Activated CD4-positive, alpha-beta T cell treated with anti-CD3 and anti-CD28 coated beads for 24 hours (primary cell): Measurements from ENCODE around the gene EPYC.

ENCODE experiments used
- DNase-seq, 2 donors: peaks; one replicate each; pipeline ENCODE4 v3.0.0-alpha.2; 2020; ENCODE audit warnings: low read depth in 2 of 2

Gene EPYC, protein sequence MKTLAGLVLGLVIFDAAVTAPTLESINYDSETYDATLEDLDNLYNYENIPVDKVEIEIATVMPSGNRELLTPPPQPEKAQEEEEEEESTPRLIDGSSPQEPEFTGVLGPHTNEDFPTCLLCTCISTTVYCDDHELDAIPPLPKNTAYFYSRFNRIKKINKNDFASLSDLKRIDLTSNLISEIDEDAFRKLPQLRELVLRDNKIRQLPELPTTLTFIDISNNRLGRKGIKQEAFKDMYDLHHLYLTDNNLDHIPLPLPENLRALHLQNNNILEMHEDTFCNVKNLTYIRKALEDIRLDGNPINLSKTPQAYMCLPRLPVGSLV

DNA sequence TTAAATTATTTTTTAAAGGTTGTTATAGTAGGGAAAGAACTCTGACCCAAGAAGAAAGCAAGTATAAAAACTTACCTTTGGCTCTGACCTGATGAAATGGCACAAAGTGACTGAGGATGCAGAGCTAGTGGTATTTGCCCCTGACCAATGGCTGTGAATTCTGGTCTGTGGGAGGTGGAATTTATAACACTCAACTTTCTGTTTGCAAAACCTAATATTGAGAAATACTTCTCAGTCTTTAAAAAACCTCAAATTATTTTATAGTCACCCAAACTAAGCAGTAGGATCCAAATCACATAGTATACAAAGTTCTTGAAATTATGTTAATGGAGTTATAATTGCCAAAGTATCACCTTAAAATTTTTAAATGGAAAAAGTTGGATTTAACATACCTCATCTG lies at the start of gene EPYC:
Gene EPYC (minus strand): TSS at position 101 of the 400 bp plus-strand sequence. CDS start 2,407 bp downstream, outside the sequence.
- DNase-seq = no peak

DNA sequence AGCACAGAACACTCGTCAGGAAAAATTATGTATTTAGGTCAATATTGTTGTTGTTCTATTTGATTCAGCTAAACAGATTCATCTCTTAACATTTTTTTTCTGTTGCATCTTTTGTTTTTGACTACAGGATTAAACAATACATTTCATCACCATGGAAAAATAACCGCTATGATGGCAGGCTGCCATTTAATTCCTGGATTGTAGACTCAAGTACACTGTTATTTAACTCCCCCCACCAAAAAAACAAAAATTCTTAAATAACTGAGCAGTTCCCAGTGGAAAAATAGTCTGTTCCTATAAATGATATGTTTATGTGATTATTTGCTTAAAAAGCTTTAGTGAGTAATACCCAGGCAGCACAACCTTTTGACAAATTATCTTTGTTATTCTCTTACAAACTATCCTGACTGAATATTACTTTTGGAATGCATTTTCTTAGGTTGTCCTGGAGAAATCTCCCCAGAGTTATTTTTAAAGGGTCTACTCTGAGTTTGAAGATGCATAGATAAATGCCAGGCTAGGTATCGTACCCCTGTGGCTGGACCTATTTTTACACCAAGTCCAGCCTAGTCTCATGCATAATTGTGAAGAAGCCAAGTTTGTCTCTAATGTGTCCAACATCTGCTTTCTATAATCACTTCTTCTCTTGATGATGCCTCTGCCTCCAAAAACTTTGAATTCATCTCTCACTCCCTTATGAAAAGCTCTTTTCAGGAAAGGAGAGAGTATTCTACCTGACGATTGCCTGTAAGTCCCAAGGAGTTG lies 49.4 kb upstream of the EPYC start:
- no peak for DNase-seq

DNA sequence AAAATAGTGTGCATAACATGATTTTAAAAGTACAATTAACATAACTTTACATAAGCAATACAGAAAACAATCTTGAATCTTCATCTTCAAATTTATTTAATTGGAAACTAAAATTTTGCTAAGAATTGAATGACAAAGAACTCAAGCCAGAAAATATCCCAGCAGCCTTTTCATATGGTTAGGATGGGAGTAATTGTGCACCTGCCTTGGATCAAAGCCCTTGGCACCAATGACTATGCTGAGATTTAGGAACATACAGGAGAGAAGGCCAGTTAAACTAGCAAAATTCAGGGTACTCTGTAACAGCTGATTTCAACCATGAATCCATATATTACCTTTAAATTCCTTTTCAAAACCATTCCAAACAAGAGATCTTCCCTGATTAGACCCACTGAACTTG lies 47.3 kb upstream of the EPYC start:
- DNase-seq = no peak

DNA sequence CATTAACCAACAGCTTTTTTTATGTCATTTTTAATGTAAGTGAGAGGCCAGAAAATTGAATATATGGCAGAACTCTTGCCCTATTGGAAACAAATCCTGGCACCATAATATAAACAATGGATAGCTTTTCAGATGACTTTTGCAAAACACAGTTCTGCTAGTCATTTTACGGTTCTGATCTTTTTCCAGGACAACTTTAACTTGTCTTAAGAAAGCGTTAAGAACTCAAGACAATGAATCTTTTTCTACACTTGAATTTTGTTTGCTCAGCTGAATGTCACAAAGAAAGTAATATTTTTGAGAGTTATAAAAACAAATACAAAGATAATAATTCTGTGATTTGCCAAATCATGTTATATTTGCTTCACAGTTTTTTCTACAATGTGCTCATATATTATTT lies 39.8 kb upstream of the EPYC start:
- DNase-seq = no peak

DNA sequence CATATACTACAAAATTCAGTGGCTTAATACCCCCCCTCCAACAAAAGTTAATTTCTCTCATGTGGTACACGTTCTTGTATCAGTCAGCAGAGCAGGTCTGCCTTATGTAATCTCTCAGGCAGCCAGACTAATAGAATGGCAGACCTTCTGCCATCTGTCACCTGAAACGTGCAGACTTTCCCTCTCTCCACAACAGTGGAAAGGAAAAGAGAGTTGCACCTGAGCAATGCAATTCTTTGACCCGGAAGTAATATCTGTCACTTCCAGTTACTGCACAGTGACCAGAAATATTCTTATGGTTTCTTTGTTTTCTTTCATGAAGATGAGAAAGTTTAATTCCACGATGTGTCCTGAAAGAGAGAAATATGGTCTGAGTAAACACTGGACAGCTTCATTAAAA lies 38.6 kb upstream of the EPYC start:
- no peak for DNase-seq

DNA sequence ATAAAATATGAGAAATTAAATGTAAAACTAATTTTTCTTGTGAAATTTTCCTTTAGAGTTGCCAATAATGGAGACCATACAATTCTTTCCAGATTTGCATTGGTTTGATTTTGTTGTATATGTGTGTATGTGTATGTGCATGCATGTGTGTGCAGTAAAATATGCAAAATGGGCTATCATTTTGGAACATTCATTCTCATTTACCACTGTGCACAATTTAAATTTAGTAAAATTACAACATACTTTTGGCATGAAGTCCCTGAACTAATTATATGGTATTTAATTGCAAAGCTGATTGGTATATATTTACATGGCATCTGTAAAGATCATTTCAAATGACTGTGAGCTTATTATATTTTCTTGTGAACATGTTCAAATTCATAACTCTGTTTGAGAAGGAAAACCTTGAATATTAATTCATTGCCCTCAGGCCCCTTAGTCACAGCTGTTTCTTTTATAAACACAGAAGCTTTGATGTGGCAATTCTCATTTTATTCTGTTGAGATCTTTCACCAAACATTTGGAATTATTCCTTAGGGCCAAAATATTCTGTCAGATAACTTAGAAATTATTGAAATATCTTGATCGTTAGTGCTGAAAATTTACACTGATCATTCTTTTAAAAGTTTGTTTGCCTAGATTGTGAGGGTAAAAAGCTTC lies 35.5 kb upstream of the EPYC start:
- DNase-seq = no peak

DNA sequence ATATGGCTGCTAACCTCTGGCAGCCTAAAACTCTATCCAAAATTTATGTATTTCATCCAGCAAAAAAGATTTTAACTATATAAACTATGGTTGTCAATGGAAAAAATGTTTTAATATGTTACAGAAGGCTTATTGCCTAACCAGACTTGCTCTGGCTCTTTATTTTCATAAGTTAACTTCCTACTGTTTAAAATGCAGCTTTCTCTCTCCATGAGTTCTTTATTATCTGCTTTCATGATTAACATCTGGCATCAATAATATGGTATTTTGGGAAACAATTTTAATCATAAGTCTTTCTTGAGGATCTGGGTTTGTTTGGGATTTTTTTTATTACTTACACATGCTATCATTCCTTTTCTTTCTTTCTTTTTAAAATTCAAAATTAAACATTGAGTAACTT lies 32.5 kb upstream of the EPYC start:
- no peak for DNase-seq

DNA sequence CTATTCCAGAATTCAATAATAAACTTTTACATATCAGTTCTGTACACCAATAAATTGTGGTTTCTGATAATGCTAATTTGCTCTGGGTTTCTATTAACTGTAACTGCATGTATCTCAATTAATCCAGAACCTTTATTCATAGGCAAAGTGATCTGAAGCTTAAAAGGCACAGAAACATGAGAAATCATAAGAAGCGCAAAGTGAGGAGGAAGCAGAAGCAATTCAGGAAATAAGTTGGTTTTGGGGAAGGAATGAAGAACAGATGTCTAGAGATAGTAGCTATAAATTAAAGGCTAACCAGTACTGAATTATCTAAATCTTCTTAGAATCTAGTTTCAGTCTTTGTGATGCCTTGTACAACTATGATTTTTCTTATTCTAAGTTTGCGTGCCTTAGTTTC lies 28.5 kb upstream of the EPYC start:
- no peak for DNase-seq

DNA sequence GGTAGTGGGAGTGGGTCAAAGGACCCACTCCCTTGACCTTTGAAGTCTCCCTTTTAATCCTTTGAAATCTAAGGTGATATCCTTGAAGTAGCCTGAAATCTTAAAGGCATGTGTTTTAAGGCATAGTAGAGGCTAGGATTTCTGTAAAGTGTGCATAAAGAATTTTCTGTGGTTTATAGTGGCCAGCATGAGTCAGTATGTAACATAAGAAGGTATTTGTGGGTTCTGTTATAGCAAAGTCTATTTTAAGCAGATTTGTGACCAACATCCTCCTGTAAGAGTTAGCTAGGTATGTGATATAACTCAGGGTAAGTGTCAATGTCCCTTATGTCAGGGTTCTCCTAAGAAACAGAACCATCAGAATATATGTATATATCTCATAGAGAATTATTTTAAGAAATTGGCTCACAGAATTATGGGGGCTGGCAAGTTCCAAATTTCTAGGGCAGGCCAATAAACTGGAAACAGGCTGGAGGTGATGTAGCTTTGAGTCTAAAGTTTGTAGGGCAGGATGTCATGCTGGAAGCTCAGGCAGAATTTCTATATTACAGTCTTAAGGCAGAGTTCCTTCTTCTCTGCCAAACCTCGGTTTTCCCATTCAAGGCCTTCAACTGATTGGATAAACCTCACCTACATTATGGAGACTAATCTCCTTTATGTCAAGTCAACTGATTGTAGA lies 18.7 kb upstream of the EPYC start:
- no peak for DNase-seq

DNA sequence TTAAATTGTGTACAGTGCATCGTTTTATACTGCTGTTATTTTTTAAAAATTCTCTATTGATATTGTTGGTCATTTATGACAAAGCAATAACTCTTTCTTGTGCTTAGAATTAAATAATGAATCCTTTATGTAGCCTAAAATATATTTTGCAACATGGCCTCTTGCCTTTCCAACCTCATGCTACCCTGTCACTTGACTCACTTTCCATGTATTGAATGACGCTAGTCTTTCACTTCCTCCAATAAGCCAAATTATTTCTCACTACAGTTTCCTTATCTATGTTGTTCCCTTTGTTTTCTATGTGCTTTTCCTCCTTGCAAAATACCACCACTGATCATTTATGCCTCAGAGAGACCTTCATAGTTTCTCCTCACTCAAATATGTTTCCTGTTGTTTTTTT lies 16.3 kb upstream of the EPYC start:
- DNase-seq = no peak

DNA sequence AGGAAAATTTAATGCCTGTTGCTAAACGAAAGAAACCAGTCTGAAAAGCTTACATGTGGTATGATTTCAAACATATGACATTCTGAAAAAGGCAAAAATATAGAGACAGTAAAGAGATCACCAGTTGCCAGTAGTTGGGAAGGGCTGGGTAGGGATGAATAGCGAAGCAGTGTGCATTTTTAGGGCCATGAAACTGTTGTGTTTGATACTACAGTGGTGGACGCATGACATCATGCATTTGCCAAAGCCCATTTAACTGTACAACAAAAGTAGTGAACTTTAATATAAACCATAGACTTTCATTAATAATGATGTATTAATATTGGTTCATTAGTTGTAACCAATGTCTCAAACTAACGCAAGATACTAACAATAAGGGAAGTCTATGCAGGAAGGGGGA lies 14.7 kb upstream of the EPYC start:
- DNase-seq = no peak

DNA sequence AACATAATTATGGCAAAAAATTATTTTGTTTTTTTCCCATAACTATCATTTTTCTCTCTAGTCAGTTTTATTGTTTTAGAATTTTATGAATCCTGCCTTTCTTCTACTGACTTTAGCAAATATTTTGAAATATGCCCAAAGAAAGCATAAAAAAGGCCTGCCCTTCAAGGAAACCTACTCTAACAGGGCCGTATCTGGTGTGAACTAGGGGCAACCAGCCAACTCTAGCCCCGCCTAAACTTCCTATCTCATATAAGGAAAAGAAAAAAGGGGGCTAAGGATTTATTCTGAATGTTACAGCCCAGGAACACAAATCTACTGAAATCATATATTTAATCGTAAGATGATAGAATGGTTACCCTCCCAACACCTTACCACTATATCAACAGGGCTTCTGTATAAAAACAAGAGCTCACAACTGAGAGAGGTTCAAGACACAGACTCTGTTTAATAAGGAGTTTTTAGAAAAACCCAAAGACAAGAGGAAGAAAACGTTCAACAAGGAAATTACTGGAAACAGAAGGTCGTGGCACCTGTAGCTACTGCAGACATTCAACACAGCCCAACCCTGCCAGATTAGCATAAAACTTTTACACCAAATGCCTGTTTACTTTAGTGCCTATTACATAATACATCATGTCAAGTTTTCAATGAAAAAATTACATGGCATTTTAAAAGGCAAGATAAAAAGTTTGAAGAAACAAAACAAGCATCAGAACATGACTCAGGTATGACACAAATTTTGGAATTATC lies 12.9 kb upstream of the EPYC start:
- DNase-seq = no peak

DNA sequence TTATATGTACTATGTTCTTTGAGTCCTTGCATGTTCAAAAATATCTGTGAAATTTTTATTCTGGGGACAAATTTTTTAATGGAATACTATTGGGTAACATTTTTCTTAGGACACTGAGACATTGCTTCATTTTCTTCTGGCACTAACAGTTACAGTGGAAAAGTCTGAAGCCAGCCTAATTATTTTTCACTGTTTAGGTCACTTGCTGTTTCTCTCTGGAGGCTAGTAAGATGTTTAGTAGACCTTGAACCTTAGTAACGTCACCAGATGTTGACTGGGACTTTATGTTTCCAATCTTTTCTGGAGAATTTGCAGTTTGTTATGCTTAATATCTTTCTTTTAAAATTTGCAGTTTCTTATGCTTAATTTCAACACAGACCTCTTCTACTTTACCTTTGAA lies 12.3 kb upstream of the EPYC start:
- DNase-seq = no peak

DNA sequence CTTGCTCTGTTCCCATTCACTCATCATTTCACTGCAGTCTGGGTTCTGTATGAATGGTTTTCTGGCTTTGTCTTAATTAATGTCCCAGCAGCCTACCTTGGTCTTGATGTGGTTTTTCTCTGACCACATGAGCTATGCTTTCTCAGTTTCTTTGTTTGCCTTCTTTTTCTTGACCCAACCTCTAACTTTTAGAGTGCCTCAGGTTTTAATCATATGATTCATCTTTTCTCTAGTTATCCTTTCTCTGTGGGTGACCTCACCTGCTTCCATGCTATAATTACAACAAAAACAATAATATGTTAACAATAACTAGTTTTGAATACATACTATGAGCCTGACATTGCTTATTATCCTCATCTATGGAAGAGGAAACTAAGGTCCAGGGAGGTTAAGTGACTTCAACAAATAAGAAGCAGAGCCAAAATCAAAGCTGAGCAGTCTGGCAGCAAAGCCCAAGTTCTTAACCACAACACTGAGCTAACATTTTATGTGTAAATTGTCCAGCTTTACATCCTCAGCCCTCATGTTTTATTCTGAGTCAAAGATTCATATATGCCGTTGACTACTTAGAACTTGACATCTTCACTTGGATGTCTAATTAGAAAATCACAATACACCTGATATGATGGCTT lies 4.7 kb upstream of the EPYC start:
- DNase-seq = no peak

DNA sequence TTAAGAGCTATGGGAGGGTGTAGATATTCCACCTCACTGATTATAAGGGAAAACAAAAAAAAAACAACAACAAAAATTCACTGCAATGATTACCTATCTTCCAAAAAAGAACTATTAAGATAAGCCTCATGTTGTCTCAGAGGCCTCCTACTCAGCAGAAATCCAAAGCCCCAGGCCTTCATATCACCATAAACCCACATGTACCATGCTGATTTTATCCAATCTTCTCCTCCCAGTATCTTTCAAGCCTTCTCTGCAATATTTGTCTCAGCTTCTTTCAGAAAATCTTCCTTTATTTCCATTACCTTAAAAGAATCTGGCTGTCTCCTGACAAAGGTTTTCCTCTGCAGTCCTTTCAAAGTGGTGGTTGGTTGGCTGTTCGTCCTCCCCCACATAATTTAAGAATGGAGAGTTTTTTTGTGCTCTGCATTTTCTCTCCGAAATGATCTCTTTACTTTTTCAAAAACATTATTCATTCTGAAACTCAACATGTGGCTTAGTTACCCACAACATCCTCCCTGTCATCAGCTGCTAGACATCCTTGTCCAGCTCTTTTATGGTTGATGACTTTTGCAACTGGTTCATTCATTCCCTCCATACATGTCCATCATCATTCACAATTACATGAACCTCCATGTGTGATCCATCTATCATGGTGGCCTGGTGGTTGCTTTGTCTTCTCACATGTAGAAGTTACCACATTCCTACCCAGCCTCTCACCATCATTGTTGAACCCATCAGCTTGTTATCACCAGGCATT lies 2.9 kb upstream of the EPYC start:
- DNase-seq = no peak

DNA sequence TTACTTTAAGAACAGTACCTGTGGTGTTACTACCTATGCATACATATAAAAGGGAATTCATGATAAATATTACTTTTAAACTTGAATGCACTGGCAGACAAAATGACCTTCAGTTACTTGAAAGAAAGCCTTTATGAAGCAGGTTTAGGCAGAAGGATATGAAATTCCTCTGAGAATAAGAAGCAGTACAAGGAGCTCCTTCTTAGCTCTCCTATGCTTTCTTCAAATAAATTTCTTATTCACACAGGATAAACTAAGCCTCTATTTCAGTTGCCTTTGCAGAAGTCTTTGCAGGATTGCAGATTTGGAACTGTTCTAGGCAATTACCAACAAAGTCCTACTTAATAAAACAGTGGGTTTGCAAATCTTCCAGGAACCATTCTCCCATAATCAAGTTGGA lies 1.0 kb downstream of the EPYC start:
- no peak for DNase-seq

DNA sequence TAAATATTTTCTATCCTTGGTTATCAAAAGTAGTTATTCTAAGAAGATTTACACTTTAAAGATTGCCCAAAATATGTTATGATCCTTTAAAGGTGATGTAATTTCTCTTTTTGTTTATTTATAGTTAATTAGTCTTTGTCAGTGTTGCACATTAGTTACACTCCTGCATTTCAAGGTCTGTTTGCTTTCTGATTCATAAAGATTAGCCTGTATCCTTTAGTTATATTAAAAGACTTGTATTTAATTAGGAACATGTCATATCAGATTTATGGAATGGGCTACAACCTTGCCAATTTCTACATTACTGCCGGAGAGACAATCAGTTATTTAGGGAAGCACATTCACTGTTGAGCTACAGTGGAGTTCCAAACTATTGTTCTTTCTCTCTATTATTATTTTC lies 3.5 kb downstream of the EPYC start:
- DNase-seq = no peak

DNA sequence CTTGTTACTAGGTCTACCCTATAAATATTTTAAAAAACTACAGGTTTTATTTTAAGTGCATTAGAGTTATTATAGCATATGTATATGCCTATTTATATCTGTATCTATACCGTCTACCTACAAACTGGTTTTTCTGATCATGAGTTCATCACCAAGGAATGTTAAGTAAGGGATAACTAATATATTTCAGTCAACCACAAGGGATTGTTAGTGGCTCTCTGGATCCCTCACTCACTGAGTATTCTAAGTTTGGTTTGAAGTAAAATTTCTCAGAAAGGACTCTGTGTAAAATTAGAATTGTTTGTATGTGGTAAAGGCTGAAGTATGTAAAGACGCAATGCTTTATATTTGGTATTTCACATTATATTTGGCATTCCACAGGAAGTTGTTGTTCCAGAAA lies 4.8 kb downstream of the EPYC start:
- DNase-seq = no peak

DNA sequence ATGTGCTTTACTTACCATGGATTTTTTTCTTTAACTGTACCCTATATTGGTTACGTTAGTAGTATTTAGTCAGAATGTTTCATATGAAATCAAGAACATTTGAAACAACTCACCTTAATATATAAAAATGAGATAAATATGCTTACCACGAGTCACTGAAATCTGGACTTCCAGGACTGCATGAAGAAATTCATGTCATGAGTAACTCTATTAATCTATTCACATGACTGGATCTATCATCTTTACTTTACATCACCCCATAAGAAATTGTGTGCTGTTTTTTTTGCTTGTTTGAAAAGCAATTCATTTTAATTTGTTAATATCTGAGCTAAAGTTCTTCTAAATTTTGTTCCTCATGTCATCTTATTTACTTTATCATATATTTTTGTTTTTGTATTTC lies 5.2 kb downstream of the EPYC start:
- DNase-seq = no peak

DNA sequence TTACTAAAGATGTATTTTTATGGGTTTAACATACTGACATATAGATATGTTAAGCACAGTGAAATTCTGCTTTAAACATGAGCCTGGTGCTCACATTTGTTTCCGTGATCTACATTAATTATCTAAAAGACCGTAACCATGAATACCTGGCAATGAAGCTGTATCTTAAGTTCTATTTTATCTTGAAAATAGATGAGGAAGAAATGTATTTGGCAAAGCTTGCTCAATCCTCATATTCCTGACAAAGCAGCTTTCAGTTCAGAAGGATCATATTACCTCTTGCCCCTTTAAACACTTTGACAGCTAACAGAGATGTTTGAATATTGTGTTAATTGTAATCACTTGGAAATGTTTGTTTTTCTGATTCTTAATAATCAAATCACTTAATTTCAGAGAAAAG lies 9.8 kb downstream of the EPYC start:
- no peak for DNase-seq
